Activated naive CD4-positive, alpha-beta T cell treated with anti-CD3 and anti-CD28 coated beads, Interleukin-2, amount 50 U/mL, for 16 hours (primary cell): ENCODE results near the gene BCS1L.

Experiments used
- DNase-seq: peaks from one replicate; pipeline ENCODE4 v3.0.0-alpha.2; 2020

BCS1L gene

GRCh38 chr2:218659258-218659987, at the start of gene BCS1L, which contains the start of gene ZNF142:
BCS1L (plus strand) TSS chr2:218659683; CDS start chr2:218660988, 1,305 bp downstream.
ZNF142 (minus strand) TSS chr2:218659623; CDS start chr2:218656429, 3,194 bp downstream.
- peak; percentile 98 for DNase-seq

GRCh38 chr2:218615868-218616315, 43.6 kb upstream of the BCS1L start:
- DNase-seq, result no peak

DNA sequence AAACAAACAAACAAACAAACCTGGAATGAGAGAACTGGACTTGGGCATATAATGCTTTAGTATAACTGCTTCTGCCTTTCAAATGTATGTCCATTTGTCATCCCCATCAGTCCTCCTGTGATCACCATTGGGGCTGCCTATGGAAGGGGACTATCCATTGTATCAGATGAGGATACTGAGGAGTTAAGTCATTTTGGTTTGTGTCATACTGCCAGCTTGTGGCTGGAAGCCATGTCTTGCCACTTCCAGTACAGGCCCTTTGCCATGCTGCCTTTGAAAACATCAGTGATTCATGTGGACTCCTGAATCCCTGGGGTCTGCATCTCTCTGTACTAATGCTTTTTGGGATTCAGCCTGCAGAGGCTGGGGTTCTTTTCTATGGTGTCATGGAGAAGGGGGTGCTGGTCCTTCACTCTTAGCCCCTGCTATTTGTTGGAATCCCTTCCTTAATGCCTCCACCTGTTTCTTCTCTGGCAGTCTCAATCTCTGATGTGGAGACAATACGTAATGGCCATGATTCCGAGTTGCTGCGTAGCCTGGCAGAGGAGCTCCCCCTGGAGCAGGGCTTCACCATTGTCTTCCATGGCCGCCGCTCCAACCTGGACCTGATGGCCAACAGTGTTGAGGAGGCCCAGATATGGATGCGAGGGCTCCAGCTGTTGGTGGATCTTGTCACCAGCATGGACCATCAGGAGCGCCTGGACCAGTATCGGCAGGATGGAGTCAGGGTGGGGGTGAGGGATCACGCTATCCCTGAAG, 41.2 kb upstream of the BCS1L start:
- DNase-seq, result no peak

- no peak for DNase-seq
Observed at GRCh38 chr2:218621007-218621406, 38.5 kb upstream of the BCS1L start.

DNA sequence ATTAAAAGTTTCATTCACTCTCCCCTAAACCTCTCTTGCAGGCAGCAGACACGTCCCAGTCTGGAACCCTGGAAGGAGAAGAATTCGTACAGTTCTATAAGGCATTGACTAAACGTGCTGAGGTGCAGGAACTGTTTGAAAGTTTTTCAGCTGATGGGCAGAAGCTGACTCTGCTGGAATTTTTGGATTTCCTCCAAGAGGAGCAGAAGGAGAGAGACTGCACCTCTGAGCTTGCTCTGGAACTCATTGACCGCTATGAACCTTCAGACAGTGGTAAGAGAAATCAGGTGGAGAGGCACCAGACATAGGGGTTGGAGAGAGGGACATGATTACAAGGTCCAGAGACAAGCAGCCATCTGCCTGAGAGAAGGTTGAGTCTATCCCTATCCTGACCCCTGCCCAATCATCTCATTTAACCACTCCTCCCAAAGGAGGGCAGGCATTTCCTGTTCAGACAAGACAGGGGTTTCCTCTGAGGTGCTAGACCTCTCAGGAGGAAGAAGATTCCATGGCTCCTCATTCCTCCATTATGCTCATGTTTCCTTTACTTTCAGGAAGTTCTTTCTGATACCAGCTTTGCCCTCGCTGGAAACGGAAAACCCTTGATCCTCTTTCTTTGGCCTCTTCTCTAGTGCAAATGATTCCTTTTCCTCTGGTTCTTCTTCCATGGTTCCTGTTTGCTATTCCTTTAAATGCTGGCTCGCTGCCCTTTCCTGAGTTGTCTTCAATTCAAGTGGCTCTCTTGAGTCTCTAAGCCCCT, 36.7 kb upstream of the BCS1L start:
- DNase-seq, result no peak

GRCh38 chr2:218623366-218623705, 36.1 kb upstream of the BCS1L start:
- DNase-seq, result no peak

- no peak for DNase-seq
Observed at GRCh38 chr2:218626369-218626768, 33.1 kb upstream of the BCS1L start.

GRCh38 chr2:218627939-218628338, 31.5 kb upstream of the BCS1L start:
- no peak for DNase-seq

- no peak for DNase-seq
Observed at GRCh38 chr2:218631837-218632236, 27.6 kb upstream of the BCS1L start.

- DNase-seq, result no peak
Observed at GRCh38 chr2:218635719-218636118, 23.8 kb upstream of the BCS1L start.

GRCh38 chr2:218638372-218638771, 21.1 kb upstream of the BCS1L start:
- DNase-seq, result no peak

DNA sequence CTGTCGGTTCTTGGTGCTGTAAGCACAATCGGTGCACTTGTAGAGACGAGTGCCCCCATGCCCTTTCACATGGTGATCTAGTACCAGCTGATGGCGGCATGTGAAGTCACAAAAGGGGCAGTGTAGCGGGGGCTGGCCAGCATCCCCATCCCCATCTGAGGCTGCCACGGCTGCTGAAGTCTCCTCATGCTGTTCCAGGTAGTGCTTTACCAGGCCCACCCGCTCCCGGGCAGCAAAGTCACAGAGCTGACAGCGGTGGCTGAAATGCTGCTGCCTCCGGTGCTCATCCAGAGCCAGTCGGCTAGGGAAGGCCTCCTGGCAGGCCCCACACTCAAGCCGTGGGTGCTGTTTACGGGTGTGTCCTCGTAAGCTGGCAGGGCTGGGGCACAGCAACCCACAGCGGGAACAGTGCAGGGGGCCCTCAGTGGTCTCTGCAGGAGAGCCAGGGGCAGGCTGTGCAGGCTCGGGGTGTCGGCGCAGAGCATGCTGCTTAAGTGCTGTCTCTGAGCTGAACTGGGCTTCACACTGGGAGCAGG, 17.3 kb upstream of the BCS1L start:
- no peak for DNase-seq

- no peak for DNase-seq
Observed at GRCh38 chr2:218642786-218643185, 16.7 kb upstream of the BCS1L start.

DNA sequence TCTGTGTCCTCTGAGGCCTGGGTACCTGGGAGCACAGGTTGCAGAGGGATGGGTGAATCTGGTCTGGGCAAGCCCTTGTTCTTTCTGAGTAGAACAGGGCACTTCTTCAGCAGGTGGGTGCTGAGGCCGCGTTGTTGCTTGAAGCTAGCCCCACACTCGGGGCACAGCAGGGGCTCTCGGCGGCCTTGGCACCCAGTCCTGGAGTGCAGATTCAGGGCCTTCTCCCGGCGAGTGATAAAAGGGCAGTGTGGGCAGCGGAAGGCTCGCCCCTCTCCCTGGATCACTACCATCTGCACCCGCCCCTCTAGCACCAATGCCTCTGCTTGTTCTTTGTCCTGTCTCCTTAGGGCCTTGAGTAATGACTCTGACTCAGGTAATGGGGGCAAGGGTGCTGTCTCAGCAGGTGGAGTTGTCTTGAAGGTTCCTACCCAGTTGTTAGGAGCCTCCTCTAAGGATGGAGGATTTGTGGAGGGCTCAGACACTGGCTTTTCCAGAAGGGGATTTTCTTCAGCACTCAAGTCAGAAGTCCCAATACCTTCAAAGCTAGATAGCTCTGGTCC, 15.7 kb upstream of the BCS1L start:
- DNase-seq, result no peak

DNA sequence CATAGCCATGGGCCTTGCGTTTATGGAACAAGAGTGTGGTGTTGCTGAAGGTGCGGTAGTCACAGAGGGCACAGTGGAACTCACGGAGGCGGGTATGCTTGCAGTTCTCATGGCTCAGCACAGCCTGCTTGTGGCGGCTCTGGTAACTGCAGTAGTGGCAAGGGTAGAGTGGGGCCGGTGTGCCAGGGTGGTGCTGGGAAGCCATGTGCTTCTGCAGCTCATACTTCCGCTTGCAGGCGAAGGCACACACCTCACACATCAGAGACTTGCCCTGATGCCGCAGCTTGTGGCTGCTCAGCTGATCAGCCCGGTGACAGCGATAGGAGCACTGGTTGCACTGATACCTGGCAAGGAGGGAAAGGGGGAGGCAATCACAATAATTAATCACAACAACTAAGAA, 14.8 kb upstream of the BCS1L start:
- no peak for DNase-seq

GRCh38 chr2:218645126-218645525, 14.4 kb upstream of the BCS1L start:
- no peak for DNase-seq

- DNase-seq, result peak; percentile 52
Observed at GRCh38 chr2:218648088-218648786, 11.2 kb upstream of the BCS1L start.

GRCh38 chr2:218648787-218649100, 10.7 kb upstream of the BCS1L start:
- no peak for DNase-seq

- DNase-seq, result no peak
Observed at GRCh38 chr2:218655751-218656150, 3.7 kb upstream of the BCS1L start.

GRCh38 chr2:218658671-218659257, 719 bp upstream of the BCS1L start:
- DNase-seq, result peak; percentile 45

- DNase-seq, result no peak
Observed at GRCh38 chr2:218659988-218660358, 490 bp downstream of the BCS1L start.

GRCh38 chr2:218662377-218662776, 2.9 kb downstream of the BCS1L start:
- DNase-seq, result no peak
